Measurements from ENCODE around the gene EPHB2.
"Not testable (repeated sequence)": the region's sequence is repeated elsewhere in the genome, so short reads cannot be mapped to it uniquely, and the experiment has no call there.

Gene EPHB2

DNA sequence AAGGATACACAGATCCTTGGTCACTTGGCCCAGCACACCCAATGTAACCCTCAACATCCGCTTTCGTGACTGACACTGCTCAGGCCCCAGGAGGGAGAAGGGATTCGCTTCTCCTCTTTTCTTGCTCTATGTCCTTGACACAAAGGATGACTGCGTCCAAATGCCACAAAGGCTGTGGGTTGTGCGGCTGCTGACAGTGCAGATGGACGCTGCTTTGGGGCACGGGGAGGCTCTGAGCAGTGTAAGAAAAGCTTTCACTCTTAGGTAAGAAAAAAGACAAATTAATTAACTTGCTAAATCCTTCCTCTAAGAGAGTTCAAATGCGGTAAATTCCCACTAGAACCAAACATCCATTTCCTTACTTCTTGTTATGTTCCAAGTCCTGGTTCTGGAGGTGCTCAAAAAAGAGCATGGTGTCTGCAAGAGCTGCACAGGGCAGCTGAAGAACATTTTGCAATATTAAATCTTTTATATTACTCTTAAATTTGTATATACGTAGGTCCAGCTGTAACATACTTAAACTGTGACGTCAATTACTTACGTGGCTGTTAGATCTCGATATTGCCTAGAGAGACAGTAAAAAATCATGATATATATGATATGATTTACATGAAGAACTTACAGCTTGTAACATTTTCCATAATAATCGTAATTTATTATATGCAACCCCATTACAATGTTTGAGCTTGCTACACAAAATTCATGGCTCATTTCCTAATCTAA, 19.4 kb upstream of the EPHB2 start:
- DNase-seq, result no peak

DNA sequence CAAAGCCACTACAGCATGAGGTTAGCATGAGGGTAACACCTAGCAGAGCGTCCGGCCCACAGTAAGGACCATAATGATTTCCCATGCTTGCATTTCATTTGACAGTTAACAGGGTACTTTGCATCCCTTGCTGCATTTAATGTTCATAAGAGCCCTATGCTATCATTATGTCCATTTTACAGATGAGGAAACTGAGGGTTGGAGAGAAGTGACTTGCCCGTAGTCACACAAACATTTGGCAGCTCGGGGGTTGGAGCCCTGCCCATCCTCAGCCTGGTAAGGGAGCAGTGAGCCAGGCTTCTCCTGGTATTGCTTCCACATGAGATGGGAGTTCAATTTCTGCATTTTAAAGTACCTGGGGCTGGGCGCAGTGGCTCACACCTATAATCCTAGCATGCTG, 16.5 kb upstream of the EPHB2 start:
- no peak for DNase-seq

DNA sequence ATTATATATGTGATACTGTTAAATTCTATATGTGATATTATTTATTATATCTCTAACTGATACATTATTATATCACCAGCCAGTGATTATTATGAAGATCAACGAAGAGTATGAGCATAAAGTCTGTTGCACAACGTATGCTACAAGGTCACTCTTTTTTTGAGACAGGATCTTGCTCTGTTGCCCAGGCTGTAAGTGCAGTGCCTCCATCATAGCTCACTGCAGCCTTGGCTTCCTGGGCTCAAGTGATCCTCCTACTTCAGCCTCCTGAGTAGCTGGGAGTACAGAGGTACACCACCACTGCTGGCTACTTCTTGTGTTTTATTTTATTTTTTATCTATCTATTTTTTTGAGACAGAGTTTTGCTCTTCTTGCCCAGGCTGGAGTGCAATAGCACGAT, 14.0 kb upstream of the EPHB2 start:
- no peak for DNase-seq

DNA sequence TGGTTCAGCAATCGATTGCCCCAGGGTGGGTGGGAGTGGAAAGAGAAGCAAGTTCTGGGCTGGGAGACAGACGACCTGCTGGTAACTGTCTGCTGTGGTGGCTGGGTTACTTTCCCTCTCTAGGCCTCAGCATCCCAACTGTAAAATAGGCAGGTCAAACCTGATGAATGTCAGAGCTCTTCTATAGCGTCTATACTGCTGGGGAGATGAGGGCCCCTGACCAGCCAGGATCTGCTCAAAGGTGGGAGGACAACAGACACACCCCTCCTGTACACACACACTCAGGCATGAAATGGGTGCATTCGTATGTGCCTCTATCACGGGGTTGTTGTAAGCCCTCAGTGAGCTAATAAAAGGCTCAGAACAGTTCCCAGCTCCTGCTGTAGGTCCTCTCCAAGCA, 12.7 kb upstream of the EPHB2 start:
- no peak for DNase-seq

DNA sequence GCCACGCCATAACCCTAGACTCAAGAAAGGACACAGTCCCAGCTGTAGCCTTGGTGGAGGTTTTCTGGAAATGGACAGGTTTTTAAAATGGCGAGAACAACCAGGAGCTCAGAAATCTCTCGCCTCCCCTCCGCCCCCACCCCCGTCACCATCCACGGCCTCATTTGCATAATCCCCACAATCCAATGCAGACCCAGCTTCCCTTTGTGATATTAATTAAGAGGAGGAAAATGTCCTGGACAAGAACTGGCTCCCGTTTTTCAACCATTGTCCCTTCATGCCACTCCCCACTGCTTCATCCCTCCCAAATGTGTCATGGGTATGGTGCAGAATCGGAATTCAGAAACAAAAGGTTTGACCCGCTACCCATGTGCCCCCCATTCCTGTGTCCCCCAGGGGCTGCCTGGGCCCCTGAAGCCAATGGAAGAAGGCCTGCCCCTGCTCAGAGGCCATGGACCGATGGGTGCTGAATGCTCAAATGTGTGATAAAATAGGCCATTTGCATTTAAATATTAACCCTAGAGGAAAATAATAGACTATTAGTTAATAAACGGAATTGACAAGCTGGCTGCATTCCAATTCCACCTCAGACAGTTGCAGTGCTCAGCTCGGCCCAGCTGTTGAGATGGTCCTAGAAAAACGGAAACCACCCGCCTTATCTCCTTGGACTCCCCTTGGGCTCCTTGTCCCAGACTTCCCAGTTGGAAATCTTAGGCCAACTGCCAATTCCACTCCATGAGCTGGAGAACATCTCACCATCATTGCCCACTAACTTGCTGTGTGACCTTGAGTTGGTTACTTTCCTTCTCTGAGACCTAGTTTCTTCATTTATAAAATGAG, 10.7 kb upstream of the EPHB2 start:
- no peak for DNase-seq

DNA sequence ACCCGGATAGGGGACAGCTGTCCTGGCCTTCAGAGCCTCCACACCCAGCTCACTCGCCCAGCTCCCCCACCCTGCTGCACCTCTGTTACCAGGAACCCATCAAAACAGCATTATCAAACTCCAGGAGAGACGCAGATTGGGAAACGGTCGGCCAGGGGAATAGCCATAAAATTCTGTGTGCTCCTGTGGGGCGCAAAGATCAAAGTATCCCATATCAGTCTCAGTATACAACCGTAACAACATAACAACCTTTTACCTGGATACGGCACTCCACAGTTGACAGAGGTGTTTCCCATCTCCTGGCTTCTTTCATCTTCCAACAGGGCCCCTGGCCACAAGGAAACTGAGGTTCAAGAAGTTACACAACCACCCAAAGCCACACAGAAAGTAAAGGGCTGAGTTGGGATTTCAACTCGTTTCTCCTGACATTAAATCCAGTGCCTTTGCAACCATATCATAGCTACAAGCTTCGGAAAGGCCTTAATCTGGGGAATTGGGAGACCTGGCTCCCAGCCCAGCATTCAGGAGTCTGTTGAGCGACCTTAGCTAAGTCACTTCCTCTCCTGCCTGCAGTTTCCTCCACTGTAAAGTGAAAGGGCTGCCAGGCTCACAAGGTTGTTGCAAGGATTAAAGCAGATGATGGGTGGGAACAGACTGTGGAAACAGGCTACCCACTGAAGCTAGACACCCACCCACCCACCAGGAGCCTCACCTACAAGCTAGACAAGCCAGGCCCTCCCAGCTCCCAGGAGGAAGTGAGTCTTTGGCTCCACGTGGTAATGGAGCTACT, 8.1 kb upstream of the EPHB2 start:
- peak; percentile 32 to 40 (median 33) for DNase-seq

DNA sequence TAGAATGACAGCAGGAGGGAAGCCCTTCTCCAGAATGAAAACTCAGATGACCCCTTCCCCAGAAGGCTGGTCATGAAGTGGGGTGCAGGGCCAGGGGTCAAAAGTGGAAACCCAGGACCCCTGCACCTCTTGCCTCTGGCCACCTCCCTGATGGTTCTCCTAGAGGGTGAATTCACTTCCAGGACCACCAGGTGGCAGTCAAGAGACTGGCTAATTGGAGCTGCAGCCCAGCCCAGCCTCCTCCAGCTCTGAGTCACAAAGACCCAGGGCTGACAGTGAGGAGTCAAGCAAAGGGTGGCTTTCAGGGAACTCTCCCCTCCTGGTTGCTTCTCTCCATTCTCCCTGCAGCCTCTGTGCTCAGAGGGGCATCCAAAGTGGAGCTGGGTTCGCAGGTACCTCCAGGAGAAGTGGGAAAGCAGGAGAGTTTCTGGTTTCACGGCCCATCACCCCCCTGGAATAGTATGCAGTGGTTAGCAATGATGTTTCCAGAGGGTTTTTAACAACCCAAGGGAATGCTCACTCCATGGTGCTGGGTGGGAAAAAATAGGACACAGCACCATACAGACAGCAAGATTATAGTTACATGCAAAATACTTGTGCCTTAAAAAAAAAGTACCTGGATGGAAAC, 6.1 kb upstream of the EPHB2 start:
- peak; percentile 96 to 98 (median 96) for DNase-seq

DNA sequence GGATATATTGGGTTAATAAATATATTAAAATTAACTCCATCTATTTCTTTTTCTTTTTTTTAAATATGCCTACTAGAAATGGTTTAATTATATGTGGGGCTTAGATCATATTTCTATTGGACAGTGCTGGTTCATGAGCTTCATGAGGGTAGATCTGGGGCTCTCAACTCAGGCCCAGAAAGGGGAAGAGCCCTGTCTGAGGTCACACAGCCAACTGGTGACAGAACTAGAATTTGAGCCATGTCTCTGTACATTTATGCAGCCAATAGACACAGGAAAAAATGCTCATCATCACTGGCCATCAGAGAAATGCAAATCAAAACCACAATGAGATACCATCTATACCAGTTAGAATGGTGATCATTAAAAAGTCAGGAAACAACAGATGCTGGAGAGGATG, 5.1 kb upstream of the EPHB2 start:
- peak; percentile 50 to 63 (median 59) for DNase-seq

DNA sequence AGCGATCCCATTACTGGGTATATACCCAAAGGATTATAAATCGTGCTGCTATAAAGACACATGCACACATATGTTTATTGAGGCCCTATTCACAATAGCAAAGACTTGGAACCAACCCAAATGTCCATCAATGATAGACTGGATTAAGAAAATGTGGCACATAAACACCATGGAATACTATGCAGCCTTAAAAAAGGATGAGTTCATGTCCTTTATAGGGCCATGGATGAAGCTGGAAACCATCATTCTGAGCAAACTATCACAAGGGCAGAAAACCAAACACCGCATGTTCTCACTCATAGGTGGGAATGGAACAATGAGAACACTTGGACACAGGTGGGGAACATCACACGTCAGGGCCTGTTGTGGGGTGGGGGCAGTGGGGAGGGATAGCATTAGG, 4.5 kb upstream of the EPHB2 start:
- not testable (repeated sequence) for DNase-seq

DNA sequence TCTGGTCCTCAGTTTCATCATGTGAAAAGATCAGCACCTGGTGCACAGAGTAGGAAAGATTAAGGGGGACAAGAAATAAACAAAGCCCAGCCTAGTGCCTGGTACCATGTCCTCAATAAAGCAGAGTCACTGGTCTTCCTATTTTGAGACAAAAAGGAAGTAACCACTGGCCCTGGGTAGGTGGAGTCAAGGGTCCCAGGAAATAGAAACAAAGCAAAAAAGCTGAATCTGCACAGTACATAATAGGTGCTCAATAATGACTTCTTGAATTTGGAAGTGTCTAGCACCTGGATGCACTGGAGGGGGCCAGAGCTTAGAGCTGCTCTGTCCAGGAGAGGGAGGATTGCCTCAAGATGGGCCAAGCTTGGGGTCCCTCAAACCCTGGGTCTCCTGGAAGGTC, 1.9 kb upstream of the EPHB2 start:
- peak; percentile 40 to 58 (median 49) for DNase-seq

DNA sequence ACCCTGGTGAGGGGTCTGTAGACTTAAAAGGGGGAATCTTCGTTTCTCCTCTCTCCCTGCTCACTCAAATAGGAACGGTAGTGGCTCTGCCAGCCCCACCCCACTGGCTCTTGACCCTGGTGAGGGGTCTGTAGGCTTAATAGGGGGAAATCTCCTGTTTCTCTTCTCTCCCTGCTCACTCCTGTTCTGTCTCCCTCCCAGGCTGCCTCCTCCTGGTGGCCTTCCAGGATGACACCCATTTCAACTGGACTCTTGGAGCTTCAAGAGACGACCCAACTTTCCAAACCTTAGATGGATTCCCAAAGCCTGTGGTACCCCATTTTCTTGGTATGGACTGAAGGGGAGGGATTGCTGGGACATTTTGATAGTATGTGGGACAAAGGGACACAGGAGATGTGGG, 1.4 kb upstream of the EPHB2 start:
- peak in 2 of 3 donors; percentile 29 to 46 for DNase-seq

DNA sequence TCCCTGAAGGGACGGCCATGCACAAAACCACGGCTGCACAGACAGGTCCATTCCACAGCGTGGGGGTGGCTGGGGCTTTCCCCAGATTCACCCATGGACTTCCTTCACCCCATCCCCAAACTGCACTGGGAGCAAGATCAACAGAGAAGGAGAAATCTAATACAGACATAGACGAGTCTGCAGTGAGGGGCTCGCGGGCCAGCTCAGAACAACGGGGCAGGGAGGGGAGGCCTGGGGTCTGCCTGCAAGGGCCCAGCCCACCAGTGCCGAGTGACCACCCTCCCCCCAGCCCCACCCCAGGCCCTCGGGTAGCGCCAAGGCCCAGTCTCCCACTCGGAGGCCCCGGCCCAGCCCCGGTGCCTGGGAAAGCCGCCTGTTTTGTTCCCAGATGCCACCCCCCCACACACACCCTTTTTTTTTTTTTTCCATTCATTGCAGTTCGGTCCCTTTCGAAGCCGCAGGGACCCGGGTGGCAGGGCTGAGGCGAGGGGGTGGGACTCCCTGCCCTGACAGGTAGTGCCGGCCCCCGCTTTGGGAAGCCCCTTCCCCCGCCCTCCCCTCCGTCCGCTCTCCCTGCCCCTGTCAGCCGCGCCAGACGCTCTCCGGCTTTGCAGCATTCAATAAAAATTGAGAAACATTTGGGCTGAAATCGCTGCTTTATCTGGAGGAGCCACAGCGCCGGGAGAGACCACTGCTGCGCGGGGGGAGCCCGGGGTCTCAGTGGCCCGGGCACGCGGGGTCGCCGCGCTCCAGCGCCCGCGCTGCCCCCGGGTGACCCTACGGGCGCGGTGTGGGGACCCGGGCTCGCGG, 543 bp upstream of the EPHB2 start:
- peak; percentile 76 to 88 (median 83) for DNase-seq

DNA sequence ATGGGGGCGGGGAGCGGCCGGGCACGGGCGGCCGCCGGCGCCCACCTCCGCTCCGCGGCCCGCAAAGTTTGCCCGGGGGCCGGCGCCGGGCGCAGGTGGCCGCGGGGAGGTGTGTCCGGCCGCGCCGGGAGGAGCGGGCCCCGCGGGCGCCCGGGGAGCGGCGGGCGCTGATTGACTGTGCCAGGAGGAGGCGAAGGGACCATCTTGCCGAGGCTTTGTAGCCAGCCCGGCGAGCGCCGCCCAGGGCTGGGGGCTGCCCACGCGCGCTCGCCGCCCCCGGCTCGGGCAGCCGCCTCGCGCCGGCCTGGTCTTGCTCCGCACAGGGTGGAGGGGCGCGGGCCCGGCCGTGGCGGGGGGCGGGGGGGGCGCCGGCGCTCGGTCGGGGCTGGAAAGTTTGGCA, 432 bp downstream of the EPHB2 start:
- peak in 2 of 3 donors; percentile 43 to 59 for DNase-seq

DNA sequence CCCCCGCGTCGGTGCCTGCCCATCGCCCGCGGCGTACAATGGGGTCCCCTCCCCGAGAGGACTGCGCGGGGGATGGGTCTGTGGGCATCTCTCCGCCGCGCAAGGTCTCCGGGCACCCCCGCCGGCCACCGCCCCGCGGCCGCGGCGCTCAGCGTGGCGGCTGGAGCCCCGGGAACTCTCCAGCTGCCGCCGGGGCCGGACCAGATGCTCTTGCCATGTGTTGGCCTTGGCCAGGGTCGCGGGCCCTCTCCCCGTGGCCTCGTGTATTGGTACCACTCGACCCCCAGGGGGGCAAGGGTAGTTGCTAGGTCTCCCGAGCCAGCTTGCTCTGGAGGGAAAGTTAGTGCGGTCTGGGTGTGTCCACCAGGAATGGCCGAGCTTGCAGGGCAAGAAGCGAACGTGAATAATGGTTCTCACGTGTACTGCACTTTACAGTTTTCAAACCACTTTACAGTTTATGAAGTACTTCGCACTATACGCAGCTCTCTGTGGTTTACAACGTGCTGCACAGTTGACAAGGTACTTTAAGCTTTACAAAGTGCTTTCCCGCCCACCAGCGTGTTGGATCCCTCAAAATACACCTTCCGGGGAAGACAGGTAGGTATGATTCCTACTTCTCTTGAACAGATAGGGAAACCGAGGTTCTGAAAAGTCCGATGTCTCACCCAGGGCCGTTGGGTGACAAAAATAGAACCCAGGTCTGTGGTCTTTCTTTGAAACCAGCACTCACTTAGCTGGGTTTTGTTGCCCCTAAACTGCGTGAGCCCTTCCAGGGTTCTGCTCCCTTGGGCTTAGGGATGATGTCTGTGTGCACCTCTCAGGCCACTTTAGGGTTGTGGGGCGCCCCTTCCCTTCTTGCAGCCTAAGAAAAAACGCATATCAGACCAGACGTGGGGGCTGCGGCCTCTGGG, 1.2 kb downstream of the EPHB2 start:
- DNase-seq, result peak in 1 of 3 donors; percentile 52

DNA sequence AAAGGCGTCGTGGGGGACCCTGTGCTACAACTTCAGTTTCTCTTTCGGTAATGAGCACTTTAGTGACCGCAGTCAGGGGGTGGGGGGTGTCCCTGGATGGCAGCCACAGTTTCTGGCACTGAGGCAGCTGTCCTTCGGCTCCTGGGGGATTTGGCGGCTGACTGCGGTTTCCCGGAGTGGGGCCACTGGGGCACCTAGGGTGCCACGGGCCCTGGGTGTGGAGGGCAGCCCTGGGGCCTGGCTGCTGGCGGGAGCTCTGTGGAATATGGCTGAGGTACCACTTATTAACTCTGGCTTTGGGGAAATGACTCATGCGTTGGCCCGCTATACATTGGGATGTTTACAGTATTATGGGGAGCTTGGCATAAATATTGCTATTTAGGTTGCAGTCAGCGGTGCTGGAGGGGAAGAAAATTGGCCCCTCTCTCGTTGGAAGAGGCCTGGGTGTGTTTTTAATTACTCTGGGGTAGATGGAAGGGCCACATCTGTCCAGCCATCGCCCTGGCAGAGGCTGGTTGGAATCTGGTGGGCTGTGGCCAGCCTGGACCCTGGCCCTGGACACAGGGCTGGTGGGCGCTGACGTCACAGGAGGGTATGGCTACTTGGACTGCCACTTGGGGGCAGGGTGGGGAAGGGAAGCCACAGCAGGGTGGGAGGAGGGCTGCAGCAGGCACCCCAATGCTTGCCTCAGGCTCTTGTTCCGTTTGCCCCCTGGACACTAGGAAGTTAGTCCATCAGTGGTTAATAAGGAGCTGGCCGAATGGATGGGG, 2.0 kb downstream of the EPHB2 start:
- DNase-seq, result peak in 2 of 3 donors; percentile 29 to 37

DNA sequence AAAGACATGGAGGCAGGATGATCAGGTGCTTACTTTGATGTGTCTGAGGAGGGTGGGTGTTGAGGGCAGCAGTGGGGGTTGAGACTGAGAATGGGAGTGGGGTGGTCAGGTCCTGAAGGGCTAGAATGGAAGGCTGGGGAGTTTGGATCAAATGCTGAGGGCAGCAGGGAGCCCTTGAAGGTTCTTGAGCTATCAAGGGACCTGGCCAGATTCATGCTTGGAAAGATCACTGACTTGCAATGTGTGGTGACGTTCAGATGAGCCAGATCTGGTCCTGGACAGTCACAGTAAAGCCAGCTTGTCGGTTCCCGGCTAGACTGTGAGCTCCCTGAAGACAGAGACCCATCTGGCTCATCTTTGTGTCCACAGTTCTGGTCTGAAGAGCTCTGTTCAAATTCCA, 3.8 kb downstream of the EPHB2 start:
- no peak for DNase-seq

DNA sequence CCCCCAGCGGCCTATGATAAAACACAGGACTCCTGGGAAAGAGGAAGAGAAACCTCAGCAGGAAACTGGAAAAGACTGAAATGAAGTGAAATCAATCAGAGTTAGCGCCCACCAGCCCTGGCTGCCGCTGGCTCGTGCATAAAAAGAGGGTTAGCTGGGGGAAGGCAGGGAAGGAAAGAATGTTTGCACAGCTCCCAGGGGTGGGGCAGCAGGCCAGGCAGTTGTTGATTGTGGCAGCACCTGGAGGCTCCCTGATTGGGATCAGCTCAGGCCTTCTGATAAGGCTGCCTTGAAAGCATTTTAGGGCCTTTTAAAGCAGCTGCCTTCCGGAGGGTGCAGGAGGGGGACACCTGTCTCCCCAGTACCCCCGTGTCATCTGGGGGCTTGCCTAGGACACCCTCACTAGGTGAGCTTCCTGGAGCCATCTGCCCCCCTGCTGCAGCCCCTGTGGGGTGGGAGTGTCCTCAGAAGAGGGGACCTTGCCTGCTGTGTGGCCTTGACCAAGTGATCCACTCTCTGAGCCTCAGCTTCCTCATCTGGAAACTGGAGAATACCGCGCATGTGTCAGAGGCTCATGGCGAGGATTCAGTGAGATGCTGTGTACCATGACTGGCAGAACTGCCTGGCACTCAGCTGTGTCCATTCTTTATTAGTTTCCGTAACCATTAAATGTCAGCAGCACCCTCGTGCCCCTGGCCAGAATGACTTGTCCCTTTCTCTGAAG, 6.6 kb downstream of the EPHB2 start:
- peak; percentile 57 to 66 (median 61) for DNase-seq

DNA sequence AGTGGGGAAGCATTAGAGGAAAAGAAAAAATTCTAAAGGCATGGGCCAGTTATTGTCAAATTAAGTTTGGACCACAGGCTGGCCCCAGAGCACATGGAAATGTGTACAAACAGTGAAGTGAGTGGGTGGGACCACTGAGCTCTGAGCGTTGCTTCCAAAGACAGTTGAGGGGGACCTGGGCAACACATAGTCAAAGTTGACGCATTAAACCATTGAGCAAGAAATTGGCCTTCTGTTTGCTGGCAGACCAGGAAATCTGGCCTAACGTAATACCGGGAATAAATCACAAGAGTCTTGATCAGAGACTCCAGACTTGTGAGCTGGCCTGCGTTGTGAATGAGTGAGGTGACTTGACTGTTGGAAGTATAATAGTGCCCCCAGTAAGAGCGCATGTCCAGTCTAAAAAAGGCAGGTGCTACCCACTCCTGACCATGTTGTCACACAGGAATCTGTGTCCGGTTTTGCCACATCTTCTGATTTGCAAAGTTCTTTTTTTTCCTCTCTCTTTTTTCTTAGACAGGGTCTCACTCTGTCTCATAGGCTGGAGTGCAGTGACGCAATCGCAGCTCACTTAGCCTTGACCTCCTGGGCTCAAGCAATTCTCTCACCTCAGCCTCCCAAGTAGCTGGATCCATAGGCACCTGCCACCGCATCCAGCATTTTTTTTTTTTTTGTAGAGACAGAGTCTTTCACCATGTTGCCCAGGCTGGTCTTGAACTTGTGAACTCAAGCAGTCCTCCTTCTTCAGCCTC, 10.7 kb downstream of the EPHB2 start:
- no peak for DNase-seq

Measured in suppressor macrophage treated with lipopolysaccharide for 1 hour (primary cell).